Coronary artery (tissue), 2 donors: Measurements from ENCODE around the gene GALR2.

Source experiments
- DNase-seq: peaks from one replicate; pipeline ENCODE4 v3.0.0-alpha.2; 2017; ENCODE audit warnings: low spot score
- H3K27ac ChIP-seq, 2 donors: fragments of 200-600 bp; sonication (generic); one replicate each; pipeline ENCODE4 v1.5.1; 2016 to 2019
- H3K4me3 ChIP-seq: fragments of 200-600 bp; sonication (generic); 2 replicates; pipeline ENCODE4 v1.5.1; 2016; ENCODE audit warnings: mild to moderate bottlenecking, moderate library complexity
- CTCF ChIP-seq: fragments of 200-600 bp; sonication (generic); IDR thresholded peaks from one replicate; pipeline ENCODE4 v1.5.1; 2019; ENCODE audit warnings: antibody characterized with exemption

The GALR2 gene

GRCh38 chr17:76083536-76084182, 9.1 kb downstream of the GALR2 start:
- TF ChIP-seq CTCF, result no peak
- DNase-seq, result no peak
- Histone ChIP-seq H3K27ac (no peak overlapping the region), H3K4me3 (no peak overlapping the region)

DNA sequence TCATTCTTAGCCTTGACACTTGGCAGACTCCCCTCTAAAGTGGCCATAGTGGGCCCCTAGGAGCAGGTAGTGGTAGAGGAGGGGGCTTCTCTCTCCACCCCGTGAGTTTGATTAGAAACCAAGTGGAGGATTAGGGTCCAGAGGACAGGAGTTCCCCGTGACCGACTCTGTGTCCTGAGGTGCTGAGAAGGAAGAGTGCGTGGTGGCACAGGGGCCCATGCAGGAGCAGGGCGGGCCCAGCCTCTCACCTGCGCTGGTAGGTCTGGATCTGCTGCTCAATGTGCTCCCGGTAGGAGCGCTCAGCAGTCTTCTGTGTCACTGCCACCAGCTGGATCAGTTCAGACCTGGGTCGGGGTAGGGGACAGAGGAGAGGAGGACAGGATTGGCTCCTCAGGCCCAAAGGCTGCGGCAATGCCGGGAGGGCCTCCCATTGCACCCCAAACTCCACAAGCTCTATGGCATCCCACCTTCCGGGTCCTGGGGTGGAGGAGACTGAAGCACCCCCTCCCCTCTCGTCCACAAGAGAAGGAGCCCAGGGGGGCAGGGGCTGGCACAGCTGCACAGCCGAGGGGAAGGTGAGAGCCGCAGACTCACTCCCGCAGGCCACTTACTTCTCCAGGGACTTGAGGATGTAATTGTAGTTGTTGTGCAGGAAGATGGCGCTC, 10.6 kb downstream of the GALR2 start:
- Histone ChIP-seq H3K27ac (no peak overlapping the region), H3K4me3 (no peak overlapping the region)
- DNase-seq, result no peak
- TF ChIP-seq CTCF, result no peak

- no peak overlapping the region for H3K27ac ChIP-seq
- DNase-seq, result no peak
- no peak overlapping the region for H3K4me3 ChIP-seq
- no peak for TF ChIP-seq CTCF
Observed at GRCh38 chr17:76085731-76086366, 11.3 kb downstream of the GALR2 start.

DNA sequence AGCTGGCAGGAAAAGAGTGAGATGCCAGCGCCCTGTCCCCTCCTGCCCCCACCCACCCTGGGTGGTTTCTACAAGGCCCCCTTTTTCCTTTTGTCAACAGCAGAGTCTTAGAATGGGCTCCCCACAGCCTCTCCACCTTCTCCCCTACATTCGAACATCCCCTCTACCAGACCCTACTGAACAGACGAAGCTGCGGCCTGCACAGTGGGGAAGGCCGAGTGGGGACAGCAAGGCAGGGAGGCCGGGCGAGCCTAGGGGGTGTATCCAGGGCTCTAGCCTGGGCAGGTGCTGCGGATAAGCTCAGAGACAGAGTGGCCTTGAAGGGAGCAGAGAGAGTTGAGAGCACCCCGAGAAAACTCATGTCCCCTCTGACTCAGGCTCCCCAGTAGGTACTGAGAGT, 11.8 kb downstream of the GALR2 start:
- DNase-seq, result no peak
- Histone ChIP-seq H3K27ac (no peak overlapping the region), H3K4me3 (no peak overlapping the region)
- no peak for TF ChIP-seq CTCF

GRCh38 chr17:76087531-76087930, 12.9 kb downstream of the GALR2 start:
- Histone ChIP-seq H3K4me3 (no peak overlapping the region), H3K27ac (no peak overlapping the region)
- TF ChIP-seq CTCF, result no peak
- DNase-seq, result no peak

DNA sequence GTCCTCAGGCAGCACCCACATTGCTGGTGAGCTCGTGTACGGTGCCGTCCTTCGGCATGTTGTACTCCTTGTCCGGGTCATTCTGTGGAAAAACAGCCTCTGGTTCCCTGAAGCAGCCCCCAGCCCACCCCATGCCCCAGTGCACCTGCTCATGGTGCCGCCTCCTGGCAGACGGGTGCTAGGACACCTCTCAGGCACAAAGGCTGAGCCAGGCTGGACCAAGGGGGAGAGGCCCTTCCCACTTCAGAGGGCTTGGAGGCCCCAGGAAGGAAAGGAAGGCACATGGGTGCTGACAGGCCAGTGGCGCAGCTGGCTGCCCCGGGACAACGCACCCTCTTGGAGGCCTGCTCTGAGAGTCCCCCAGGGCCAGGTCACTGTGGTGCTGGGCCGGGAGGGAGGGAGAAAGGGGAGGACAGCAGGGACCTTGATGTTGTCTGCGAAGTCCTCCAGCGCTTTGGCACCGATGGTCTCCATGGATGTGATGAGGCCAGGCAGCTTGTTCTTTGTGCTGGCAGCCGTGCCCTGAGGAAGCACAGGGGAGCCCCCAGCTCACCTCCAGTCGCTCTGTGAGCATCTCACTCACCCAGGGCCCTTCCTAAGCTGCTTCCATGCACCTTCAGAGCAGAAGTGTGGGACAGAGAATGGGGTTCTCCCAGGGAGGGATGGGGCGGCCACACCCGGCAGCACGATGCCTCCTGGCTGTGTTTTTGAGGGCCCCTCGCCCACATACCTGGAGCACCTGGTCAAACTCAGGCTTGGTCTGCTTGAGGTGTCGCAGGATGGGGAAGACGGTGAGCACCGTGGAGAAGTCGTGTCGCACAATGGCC, 13.7 kb downstream of the GALR2 start:
- TF ChIP-seq CTCF, result no peak
- no peak for DNase-seq
- Histone ChIP-seq H3K27ac (no peak overlapping the region), H3K4me3 (no peak overlapping the region)
